Amniotic stem cell (primary cell): ENCODE results near the gene SLC1A2.
A peak's percentile ranks its signal among the peaks of the same experiment; 100 is the strongest.

Experiments
- DNase-seq: peaks from one replicate; lab custom pipeline; 2025; lab: John Stamatoyannopoulos, UW

SLC1A2 gene

GRCh38 chr11:35376118-35376510, 43.2 kb downstream of the SLC1A2 start:
- DNase-seq: no peak

- DNase-seq: no peak
Observed at GRCh38 chr11:35375332-35376117, 43.8 kb downstream of the SLC1A2 start.

GRCh38 chr11:35373284-35373933, 45.9 kb downstream of the SLC1A2 start:
- no peak for DNase-seq

DNA sequence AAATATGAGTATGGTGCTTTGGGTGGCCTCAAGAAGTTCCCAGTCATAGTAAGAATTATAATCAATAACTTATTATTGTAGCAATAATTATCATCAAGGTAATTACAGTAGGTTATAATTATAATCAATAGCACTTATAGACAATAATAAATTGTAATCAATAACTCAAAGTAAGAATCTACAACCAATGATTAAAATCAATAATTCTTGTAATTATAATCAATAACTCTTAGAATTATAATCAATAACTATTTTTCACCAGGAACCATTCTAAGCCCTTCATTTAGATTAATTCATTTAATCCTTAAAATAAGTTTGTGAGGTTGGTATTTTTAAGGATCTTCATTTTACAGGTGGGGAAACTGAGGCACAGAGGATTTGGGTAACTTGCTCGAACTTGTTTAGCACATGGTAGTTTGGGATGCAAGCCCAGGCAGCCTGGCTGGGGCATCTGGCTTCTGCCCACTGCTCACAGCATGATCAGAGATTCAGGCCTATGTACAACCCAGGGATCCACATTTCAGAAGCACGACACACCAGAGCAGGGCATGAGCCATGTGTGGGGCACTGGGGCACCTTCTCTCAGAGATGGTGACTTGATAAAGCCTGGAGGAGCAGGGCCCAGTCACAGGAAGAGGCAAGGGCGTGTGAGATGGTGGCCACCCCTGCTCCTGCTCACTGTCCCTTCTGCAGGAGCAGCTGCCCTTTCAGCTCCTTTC, 46.6 kb downstream of the SLC1A2 start:
- no peak for DNase-seq

GRCh38 chr11:35367491-35367890, 51.9 kb downstream of the SLC1A2 start:
- peak; percentile 69 for DNase-seq

DNA sequence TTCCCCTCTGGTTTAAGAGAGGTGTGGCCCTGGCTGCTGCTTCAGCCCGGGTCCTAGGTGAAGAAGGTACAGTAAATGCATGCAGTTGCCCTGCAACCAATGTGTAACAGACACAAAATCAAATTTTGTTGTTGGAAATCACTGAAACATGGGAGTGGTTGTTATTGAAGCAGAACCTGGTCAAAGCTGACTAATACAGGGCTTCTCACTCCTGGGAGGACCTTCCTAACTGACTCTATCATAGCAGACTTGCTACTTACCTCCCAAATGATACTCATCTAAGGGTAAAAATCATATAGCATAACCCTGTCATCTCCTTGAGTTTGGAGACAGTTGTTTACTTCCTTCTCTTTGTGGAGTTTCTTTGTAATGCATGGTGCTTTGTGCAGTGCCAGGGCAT, 52.6 kb downstream of the SLC1A2 start:
- DNase-seq: no peak

- DNase-seq: no peak
Observed at GRCh38 chr11:35365961-35366360, 53.4 kb downstream of the SLC1A2 start.

DNA sequence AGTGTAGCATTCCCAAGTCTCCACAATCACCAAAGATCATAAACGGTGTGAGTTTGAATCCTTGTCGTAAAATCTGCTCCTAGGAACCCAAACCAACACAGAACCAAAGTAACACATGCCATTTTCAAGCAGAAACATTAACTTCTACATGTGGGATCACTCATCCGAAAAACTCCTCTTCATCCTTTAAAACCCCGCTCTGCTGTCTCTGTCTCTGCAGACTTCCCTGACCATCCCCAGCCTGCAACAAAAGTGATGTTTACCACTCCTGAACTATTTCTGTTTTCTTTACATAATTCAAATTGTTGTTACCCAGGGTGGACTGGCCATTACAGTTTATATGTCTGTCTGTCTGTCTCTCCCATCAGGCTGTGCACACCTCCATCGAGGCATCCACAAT, 54.0 kb downstream of the SLC1A2 start:
- no peak for DNase-seq

- DNase-seq: peak; percentile 70
Observed at GRCh38 chr11:35363854-35364780, 55.2 kb downstream of the SLC1A2 start.

- no peak for DNase-seq
Observed at GRCh38 chr11:35363246-35363801, 56.0 kb downstream of the SLC1A2 start.

DNA sequence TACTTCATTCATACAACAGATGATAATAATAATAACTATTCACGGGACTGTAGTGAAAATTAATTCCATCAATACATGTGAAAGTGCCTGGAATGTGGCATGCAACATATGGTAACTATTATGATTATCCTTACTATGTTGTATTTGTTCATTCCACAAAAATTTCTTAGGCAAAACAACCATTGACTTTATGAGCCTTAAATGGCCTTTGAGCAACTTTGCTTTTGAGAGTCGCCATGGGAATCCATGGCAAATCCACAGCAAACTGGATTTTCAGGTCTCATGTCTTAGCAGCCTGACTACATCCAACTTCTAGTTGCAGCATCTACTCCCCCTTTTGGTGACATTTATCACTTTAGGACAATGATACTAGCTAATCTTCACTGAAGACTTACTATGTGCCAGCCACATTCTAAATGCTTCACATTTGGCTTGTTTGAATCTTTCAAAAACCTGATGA, 56.8 kb downstream of the SLC1A2 start:
- DNase-seq: no peak

- DNase-seq: no peak
Observed at GRCh38 chr11:35360055-35360530, 59.3 kb downstream of the SLC1A2 start.

DNA sequence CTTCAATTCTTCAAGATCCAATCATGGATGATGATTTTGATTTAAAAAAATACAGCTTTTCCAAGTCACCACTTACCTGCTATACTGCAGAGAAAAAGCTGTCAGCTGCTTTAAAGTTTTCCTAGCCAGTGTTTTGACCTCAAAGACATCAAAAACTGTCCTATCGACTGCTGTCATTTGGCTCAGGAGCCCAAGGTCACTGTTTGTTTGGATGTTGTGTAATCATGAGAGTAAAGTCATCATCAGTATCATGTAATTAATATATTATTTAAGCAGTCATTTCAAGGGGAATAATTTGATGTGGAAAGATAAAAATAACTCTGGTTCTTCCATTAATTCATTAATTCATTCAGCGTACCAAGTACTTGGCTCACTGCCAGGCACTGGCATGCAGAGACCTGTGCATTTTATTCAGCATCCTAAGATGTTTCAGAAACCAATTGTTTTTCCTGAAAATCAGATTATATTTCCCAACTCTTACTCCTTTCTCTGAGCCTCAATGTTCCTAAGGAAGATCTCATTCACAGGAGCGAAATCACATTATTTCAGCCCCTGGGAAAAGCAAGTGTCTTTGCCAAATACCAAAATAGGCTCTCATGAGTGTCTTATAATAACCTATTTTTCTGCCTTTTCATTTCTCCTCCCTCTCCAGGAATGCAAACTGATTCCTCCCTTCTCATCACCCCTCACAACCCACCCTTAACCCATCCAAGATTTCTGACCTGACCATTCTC, 59.9 kb downstream of the SLC1A2 start:
- no peak for DNase-seq

GRCh38 chr11:35358391-35358790, 61.0 kb downstream of the SLC1A2 start:
- no peak for DNase-seq

DNA sequence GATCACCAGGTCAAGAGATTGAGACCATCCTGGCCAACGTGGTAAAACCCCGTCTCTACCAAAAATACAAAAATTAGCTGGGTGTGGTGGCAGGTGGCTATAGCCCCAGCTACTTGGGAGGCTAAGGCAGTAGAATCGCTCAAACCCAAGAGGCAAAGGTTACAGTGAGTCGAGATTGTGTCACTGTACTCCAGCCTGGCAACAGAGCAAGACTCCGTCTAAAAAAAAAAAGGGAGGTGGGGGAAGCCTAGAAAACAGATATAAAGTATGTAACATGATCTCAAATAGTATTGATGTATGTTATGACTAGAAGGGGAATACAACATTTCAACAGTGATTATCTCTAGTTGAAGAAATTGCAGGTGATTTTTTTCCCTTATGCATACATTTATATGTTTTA, 61.4 kb downstream of the SLC1A2 start:
- DNase-seq: no peak

DNA sequence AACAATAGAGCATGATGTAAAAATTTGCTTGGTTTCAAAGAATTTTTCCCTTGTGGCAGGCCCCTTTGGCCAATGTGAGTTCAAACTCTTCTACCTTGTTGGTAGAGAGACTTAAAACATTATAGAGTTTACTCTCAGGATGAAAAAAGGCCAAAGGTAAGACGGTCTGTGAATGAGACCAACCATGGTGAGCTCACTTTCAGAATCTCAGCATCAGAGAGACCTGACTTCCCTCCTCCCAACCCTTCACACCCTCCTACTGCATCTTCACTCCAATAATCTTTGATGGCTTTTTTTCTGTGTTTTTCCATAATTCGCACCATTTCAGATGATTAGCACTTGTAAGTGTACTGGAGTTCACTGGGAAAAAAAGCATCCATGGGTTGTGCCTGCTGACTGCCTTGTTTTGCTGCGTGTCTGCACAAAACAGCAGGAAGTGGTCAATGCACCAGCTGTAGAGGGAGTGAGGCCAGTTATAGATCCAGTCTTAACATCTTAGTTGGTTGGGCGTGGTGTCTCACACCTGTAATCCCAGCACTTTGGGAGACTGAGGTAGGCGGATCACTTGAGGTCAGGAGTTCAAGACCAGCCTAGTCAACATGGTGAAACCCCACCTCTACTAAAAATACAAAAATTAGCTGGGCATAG, 64.1 kb downstream of the SLC1A2 start:
- DNase-seq: no peak

DNA sequence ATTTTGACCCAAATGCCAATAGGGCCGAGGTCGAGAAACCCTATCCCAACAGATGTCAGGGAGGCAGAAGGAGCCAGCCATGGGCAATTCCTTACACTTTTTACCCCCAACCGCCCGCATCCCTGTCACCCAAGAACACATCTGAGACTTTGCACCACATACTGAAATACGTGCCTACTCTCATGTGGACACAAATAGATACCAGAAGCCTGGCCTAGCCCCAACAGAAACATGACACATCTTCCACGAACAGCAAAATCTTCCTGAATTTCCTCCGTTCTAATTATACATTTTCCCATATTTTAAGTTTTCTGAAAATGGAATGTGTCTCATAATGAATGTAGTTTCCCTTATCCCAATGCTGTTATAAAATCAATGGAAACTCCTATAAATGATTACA, 64.7 kb downstream of the SLC1A2 start:
- peak; percentile 66 for DNase-seq

DNA sequence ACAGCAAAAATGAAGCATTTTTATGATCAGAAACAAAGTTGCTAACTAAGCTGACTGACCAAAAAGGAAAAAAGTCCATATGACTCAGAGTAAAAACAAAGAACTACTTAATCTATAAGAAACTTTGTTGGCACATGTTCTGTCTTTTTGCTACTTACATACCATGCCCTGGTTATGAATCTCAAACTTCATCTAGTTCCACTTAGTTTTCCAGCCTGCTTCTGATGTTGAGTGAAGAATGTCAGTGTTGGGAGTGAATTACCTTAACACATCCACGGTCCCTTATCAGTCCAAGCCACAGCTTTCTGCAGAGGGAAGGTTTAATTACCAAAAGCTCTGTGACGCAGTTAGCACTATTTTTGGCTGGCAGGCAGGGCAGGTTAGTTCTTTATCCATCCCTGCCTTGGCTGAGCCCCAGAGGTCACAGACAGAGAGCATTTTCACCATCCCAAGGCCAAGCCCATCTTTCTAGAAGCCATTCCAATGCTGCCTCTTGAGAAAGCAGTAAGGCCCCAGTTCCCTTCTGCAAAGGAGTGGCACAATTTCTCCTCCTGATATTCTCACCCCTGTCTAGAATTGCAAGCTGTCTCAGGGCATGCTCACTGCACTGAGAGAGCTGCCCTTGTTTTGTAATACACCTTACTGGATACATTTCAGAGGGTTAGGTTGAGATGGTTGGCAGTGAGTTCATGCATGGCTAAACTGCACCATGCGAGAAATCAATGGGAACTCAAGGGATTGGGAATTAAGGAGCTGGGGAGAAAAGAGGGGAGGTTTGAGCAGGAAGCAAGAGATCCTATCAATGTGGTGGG, 67.1 kb downstream of the SLC1A2 start:
- DNase-seq: peak; percentile 57

DNA sequence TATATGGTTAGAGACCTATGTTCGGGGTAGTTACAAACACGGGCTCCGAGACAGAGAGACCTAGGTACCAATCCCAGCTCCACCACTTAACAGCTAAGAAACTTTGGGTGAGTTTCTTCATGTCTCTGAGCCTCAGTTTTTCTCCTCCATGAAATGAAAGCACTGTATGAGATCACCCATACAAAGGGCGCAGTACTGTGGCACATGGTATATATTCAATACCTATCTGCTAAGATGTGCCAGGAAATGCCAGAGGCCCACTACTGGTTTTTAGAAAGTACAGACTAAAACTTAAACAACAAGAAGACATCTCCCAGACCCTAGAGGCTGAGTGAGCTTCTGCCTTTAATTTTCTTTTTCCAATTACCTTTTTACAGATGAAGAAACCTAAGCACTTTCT, 69.5 kb downstream of the SLC1A2 start:
- DNase-seq: no peak
